HuH-7 (cell line): ENCODE measurements around the gene SDC1.

Source experiments
- DNase-seq: peaks from one replicate; pipeline ENCODE4 v3.0.0; 2011; ENCODE audit warnings: low spot score

The SDC1 gene

DNA sequence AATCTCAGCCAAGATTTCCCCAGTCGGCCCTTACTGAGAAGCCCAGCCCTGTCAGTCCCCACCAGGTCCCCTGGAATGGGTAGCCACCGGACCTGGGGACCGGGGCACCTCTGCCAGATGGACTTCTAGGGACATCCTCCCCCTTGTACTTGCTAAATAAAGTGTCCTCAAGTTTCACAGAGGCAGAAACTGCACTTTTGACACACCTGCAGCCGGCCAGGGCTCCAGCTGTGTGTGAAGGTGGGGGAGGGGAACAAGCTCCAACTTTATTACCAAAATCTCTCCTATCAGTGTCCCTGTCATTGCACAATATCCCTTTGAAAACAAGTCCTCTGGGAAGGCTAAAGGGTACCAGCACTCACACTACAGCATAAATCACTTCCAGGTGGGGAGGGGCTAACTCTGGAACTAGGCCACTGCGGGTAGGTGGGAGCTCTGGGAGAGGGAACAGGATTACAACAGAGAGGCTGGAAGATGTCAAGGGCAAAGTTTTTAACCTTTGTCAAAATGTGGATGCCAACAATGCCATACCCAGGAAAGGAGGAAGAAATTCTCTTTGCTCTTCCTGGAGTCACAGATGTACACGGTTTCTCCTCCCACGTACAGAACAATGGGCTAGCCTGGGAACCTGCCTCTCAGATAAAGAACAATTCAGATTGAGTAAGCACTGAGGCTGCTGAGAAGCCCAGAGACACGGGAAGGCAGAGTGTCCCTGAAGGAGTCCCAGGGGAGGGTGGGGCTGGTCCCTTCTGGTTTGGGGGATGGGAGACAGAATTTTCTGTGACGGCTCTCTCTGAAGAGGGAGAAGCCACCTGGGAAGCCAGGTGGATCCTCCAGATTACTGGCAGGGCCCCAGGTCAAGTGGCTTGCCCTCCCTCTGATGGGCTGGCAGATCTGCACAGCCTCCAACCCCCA, 11.0 kb downstream of the SDC1 start:
- peak; percentile 91 for DNase-seq

DNA sequence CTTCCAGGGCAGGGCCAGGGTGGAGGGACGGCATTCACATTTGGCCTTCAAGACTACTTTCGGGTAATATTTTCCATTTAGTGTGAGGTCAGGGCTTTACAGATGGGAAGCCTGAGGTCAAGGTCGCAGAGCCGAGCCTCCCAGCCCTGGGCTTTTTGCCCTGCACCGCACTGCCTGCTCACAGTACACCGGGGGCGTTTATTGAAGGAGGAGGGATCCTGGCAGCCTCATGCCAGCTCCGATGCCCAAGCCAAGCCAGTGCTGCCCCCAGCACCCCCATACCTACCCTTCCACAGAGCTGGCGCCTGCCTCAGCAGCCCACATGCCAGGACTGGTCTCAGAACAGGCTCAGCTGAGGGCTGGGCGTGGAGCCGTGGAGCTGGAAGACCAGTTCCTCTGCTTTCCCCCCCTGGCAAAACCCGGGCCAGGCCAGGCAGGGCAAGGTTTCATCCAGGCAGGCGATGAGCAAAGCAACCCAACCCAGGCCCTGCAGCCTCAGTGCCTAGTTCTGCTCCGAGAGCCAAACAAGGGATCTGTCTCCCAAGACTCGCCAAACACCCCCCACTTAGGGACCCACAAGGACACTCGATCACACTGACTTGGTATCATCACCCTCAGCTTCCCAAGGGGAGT, 11.9 kb downstream of the SDC1 start:
- DNase-seq, result no peak

GRCh38 chr2:20212459-20212870, 12.5 kb downstream of the SDC1 start:
- no peak for DNase-seq

DNA sequence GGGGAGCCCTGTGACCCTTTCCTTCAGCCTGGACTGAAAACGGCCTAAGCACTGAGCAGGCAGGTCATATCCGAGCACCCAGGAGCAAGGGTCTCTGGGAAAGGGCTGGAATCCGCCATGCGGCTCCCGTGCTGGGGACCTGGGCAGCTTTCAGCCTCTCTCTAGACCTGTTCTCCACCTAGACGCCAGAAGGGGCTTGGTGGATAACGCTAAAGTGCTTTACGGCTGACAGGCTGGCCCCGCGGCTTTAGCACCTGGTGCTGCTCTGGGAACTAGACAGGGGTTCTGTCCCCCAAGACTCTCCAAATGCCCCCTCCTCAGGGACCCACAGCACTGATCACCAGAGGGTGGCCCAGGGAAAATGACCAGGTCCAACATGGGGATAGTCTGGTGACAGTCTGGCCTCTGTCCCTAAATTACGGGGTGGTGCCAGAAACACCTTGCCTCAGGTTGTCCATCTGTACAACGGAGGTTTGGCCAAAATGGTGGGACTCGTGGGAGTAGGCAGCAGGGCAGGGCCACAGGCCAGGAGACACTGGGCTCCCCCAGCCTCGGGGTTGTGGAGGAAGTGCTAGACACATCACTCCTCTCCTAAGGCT, 13.0 kb downstream of the SDC1 start:
- DNase-seq, result no peak

DNA sequence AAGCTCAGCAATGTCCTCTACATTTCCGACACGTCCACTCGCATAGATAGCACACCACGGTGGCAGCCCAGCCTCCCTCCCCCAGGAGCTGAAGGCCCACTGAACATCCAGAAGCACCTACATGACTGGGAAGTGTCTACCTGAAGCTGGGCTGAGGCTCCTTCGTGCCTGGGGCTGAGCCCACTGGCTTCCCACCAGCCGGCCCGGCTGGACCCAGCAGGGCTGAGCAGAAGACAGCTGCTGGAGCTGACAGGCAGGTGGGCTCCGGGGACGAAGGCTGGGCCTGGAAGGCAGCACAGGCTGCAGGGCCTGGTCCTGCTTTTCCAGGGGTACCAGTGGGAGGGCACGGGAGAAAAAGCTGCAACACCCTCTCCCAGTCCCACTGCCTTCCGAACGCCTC, 13.5 kb downstream of the SDC1 start:
- no peak for DNase-seq

DNA sequence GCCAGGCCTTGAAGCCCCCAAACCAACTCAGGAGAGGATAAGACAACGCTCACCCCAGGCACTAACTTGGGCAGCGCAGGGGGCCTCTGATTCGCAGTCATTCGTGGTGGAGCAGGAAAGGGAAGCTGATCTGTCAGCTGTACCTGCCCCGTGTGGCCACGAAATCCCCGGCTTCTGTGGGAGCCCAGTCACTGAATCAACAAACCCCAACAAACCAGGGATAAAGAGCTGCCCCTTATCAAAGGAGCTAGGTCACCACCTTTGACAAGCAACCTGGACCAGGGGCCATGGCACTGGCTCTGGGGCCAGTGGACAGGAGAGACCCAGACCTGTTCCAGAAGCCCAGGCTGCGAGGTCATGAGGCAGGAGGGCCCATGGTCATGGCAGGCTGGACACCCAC, 14.5 kb downstream of the SDC1 start:
- DNase-seq, result no peak

GRCh38 chr2:20209373-20210109, 15.4 kb downstream of the SDC1 start:
- DNase-seq, result no peak

- peak; percentile 41 for DNase-seq
Measured at GRCh38 chr2:20208476-20208859, 16.5 kb downstream of the SDC1 start.

GRCh38 chr2:20207051-20207450, 17.9 kb downstream of the SDC1 start:
- no peak for DNase-seq

DNA sequence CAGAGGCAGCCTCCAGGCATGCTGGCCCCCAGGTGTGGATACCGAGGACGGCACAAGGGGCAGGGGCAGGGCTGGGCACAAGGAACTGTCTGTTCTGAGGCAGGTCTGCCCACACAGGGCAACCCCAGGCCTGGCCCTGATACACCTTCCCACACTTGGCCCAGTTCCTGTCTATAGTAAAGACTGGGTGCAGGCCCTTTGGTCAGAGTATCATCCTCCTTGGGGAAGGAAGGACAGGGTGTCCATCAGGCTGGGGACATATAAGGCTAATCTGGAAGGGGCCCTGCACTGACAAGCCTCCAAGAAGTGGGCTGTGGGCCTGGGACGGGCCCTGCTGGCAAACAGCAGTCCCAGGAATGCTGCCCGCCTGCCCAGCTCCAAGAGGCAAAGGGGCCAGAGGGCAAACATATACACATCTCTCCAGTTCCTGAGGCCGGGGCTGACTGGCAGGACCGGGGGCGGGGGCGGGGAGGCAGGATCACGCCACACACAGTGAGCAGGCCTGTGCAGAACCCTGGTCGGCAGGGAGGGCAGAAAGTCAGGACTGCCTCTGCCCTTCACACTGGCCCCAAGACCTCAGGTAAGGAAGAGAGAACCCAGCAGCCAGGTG, 18.9 kb downstream of the SDC1 start:
- no peak for DNase-seq

- no peak for DNase-seq
Measured at GRCh38 chr2:20205069-20205468, 19.9 kb downstream of the SDC1 start.

GRCh38 chr2:20203521-20204225, 21.3 kb downstream of the SDC1 start:
- no peak for DNase-seq

- DNase-seq, result no peak
Measured at GRCh38 chr2:20203072-20203471, 21.9 kb downstream of the SDC1 start.

GRCh38 chr2:20201671-20202070, 23.3 kb downstream of the SDC1 start:
- DNase-seq, result no peak

- no peak for DNase-seq
Measured at GRCh38 chr2:20200697-20201555, 24.0 kb downstream of the SDC1 start.

DNA sequence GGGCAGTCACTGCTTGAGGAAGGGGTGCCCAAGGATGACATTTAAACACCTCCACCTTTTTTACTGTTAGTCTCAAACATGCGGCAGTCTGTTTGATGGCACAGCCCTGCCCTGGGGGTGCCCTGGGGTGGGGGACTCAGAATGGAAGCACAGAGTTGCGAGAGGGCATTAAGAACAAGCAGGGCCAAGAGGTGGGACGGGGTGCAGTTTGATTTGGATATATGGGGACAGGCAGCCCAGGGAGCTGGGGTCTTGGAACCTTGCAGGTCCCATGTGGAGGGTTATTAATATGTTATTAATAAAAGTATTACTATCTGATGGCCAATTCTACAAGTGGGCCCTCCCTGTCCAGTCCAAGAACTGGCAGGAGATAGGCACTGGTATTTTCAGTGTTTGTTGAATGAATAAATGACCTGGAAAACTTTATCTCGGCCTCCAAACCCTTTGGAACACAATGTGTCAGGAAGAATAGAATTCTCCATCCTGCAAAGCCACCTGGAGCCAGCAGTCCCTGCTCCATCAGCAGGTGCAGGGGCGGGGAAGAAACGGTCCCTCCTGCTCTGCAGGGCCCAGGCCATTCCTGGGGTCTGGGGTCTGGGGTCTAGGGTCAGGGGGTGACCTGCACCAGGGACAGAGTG, 25.2 kb downstream of the SDC1 start:
- no peak for DNase-seq

DNA sequence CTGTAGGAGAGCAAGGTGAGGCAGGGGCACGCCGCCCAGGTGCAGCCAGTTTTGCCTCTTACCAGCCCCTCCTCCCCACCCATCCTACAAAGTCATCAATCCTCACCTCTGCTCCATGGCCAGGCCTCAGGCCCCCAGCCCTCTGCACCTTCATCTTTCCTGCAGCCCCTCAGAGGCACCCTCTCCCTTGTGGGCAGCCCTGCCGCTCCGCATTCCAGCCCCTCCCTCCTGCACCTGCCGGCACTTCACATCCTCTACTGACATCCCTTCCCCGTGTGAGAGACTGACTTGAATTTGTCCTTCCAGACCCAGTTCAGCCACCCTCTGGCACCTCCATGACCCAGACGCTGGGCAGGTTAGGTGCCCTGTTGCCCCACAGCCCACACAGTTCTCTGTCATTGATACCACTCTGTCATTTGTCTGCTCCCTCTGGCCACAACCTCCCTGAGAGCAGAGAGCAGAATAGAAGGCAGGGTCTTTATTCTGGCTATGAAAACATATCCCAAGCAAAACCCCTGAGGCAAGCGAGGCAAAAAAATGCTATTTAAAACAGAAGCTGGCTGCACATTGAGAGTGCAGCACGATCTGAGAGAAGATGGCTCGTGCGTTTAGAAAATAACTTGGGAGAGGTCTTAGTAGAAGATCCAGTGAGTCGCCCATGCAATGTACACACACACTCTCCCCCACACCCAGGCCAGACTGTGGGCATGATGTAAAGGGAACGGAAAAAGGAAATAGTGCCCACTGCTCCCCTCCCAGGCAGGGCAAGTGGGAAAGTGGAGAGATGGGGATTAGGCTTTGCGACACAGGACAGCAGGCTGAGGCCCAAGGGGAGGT, 25.9 kb downstream of the SDC1 start:
- no peak for DNase-seq

GRCh38 chr2:20198001-20198400, 26.9 kb downstream of the SDC1 start:
- no peak for DNase-seq

DNA sequence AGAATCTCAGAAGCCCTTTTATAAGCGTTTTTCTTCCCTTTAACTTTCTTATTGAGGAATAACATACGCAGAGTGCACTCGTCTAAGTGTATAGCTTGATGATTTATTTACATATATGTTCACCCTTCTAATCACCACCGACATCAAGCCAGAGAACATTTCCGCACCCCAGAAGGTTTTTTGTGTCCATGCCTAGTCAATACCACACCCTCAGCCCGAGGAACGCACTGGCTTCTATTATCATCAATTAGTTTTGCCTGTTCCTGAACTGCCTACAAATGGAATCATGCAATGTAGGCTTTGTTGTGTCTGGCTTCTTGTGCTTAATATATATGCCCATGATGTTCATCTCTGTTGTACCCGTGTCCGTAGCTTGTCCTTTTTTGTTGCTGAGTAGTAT, 27.7 kb downstream of the SDC1 start:
- DNase-seq, result no peak
